Tibial nerve (tissue), 4 donors: Measurements from ENCODE around the gene PRTFDC1. TPM values are rescaled to one million over a fixed set of nuclear protein-coding genes. Genes with fewer than 3 reads are reported as not detected.

Experiments
- DNase-seq, 2 donors: peaks; one replicate each; pipeline ENCODE4 v3.0.0-alpha.2; 2019; ENCODE audit warnings: low spot score in 2 of 2
- H3K27ac ChIP-seq, 4 donors: fragments of 200-600 bp; sonication (generic) in 3 of 4; one replicate each; pipeline ENCODE4 v1.5.1; 2017 to 2019; ENCODE audit warnings: mild to moderate bottlenecking in 1 of 4
- H3K27me3 ChIP-seq, 2 donors: fragments of 200-600 bp; sonication (generic) in 1 of 2; one replicate each; pipeline versions ENCODE4 v1.5.1 to v1.6.0; 2017 to 2019
- H3K36me3 ChIP-seq, 3 donors: fragments of 200-600 bp; sonication (generic); one replicate each; pipeline ENCODE4 v1.5.1; 2018 to 2019
- H3K4me1 ChIP-seq, 4 donors: fragments of 200-600 bp; sonication (generic) in 3 of 4; one replicate each; pipeline ENCODE4 v1.5.1; 2017 to 2019
- H3K4me3 ChIP-seq, 4 donors: fragments of 200-600 bp; sonication (generic) in 3 of 4; one replicate each; pipeline ENCODE4 v1.5.1; 2017 to 2019; ENCODE audit warnings: mild to moderate bottlenecking in 1 of 4, moderate library complexity in 1 of 4
- H3K9me3 ChIP-seq, 4 donors: fragments of 200-600 bp; sonication (generic) in 3 of 4; one replicate each; pipeline ENCODE4 v1.5.1; 2017 to 2019
- EP300 ChIP-seq, 2 donors: sonication (generic); formaldehyde crosslinking; IDR thresholded peaks; one replicate each; pipeline ENCODE4 v1.6.1; 2017; ENCODE audit warnings: antibody characterized with exemption in 2 of 2, mild to moderate bottlenecking in 1 of 2
- POLR2A ChIP-seq, 2 donors: fragments of 450-650 bp; IDR thresholded peaks; one replicate each; pipeline ENCODE4 v1.6.1; 2017; ENCODE audit warnings: antibody characterized with exemption in 2 of 2, mild to moderate bottlenecking in 2 of 2, moderate library complexity in 2 of 2
- WGBS, 2 donors: methylation state at CpG; one replicate each; pipeline ENCODE4 v1.1.5; 2018; 5-methylcytosine and 5-hydroxymethylcytosine counted together
- total RNA-seq, 4 donors: library from RNA; depleted of rRNA; stranded (reverse); fragments of >200 nt; gene quantifications; one replicate each; pipeline ENCODE4 v1.1.0, GENCODE V29; 2016
- TF ChIP-seq, protein P1 (sequence below), 5 experiments: fragments of 200-600 bp in 3 of 5; fragments of 450-650 bp in 2 of 5; sonication (generic) in 3 of 5; IDR thresholded peaks; one replicate each; pipeline ENCODE4 v1.5.1; 2016 to 2019; ENCODE audit warnings: antibody characterized with exemption in 5 of 5, mild to moderate bottlenecking in 3 of 5, moderate library complexity in 2 of 5

Gene PRTFDC1
- total RNA-seq, 4 donors from 2014 or later = 0.78 to 5.7 (median 1.3) TPM

DNA sequence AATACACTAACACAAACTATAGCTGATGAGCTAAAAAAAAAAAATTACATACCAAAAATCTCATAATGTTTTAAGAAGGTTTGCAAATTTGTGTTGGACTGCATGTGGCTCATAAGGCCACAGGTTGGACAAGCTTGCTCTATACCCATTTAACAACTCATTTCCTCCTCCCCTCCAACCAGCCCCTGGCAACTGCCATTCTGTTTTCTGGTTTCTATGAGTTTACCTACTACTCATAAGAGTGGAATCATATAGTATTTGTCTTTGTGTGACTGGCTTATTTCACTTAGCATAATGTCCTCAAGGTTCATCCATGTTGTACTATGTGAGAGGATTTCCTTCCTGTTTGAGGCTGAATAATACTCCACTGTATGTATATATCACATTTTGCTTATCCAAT lies 128.3 kb downstream of the PRTFDC1 start:
- TF ChIP-seq EP300 (IDR thresholded peaks at IDR 0.05) = no peak
- TF ChIP-seq, protein P1, sequence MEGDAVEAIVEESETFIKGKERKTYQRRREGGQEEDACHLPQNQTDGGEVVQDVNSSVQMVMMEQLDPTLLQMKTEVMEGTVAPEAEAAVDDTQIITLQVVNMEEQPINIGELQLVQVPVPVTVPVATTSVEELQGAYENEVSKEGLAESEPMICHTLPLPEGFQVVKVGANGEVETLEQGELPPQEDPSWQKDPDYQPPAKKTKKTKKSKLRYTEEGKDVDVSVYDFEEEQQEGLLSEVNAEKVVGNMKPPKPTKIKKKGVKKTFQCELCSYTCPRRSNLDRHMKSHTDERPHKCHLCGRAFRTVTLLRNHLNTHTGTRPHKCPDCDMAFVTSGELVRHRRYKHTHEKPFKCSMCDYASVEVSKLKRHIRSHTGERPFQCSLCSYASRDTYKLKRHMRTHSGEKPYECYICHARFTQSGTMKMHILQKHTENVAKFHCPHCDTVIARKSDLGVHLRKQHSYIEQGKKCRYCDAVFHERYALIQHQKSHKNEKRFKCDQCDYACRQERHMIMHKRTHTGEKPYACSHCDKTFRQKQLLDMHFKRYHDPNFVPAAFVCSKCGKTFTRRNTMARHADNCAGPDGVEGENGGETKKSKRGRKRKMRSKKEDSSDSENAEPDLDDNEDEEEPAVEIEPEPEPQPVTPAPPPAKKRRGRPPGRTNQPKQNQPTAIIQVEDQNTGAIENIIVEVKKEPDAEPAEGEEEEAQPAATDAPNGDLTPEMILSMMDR (IDR thresholded peaks at IDR 0.05) = no peak
- TF ChIP-seq POLR2A (IDR thresholded peaks at IDR 0.05) = no peak
- Histone ChIP-seq H3K4me1 (peaks cover 0 to 3% (median 0%) of the 10 kb centered on the region in 4 donors), H3K36me3 (no peaks in the 10 kb centered on the region), H3K27ac (no peak overlapping the region), H3K4me3 (no peak overlapping the region), H3K27me3 (no peaks in the 10 kb centered on the region), H3K9me3 (no peaks in the 10 kb centered on the region)
- no peak for DNase-seq

DNA sequence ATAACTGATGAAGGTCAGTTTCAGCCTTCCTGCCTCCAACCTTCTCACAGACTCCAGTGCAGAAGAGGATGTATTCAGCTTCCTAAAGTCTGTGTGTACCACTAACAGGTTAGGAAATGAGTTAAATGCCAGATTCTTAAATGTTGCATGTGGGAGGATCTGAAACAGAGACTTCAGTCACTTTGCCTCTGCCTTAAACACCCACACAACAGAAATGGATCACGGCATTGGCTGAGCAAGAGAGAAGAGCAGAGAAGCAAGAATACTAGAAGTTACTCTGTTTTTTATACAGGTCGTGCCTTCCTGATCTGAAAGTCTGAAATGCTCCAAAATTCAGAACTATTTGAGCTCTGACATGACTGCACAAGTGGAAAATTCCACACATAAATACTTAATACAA lies 129.8 kb downstream of the PRTFDC1 start:
- DNase-seq = no peak
- no peak overlapping the region for H3K27ac ChIP-seq
- no peaks in the 10 kb centered on the region for H3K27me3 ChIP-seq
- H3K4me3 ChIP-seq = no peak overlapping the region
- no peaks in the 10 kb centered on the region for H3K36me3 ChIP-seq
- WGBS, 2 donors = 43 to 44% methylated on average over 2 of the region's 2 CpGs
- H3K9me3 ChIP-seq = no peaks in the 10 kb centered on the region
- TF ChIP-seq, protein P1 (IDR thresholded peaks at IDR 0.05) = no peak
- TF ChIP-seq POLR2A (IDR thresholded peaks at IDR 0.05) (no peak), EP300 (IDR thresholded peaks at IDR 0.05) (no peak)
- peaks cover 0 to 3% (median 0%) of the 10 kb centered on the region in 4 donors for H3K4me1 ChIP-seq

DNA sequence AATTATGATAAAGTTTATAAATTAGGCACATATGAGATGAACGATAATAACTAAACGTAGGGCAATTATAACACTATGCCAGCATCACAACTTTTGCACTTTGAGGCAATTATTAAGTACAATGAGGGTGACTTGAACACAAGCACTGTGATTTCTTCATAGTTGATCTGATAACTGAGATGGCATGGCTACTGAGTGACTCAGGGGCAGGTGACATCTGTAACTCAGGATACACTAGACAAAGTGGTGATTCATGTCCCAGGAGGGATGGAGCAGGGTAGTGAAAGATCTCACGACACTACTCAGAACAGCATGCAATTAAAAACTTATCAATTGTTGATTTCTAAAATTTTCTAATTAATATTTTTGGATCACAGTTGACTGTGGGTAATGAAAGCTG lies 130.4 kb downstream of the PRTFDC1 start:
- DNase-seq = no peak
- Histone ChIP-seq H3K36me3 (no peaks in the 10 kb centered on the region), H3K4me3 (no peak overlapping the region), H3K9me3 (no peaks in the 10 kb centered on the region), H3K4me1 (peaks cover 0 to 3% (median 0%) of the 10 kb centered on the region in 4 donors), H3K27me3 (no peaks in the 10 kb centered on the region), H3K27ac (no peak overlapping the region)
- 88 to 91% methylated on average over 3 of the region's 3 CpGs for WGBS, 2 donors
- TF ChIP-seq, protein P1 (IDR thresholded peaks at IDR 0.05) = no peak
- no peak for TF ChIP-seq EP300 (IDR thresholded peaks at IDR 0.05)
- TF ChIP-seq POLR2A (IDR thresholded peaks at IDR 0.05) = no peak

DNA sequence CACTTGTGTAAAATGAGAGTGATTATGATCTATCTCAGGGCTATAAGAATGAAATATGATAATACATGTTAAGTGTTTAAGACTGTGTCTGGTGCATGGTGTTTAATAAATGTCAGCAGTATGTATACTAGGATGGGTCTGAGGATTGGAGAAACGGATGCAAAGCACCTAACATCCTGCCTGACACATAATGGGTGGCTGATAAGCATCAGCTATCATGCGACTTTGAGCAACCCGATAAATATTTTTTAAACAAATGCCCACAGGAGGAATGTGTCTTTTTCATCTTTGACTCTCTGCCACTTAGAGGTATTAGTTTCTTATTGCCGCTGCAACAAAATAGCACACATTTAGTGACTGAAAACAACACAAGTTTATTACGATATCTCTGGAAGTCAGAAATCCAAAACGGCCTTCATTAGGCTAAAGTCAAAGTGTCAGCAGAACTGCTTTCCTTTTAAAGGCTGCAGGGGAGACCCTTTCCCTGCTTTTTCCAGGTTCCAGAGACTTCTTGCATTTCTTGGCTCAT lies 135.5 kb downstream of the PRTFDC1 start:
- DNase-seq = no peak
- Histone ChIP-seq H3K27ac (no peak overlapping the region), H3K36me3 (no peaks in the 10 kb centered on the region), H3K9me3 (no peaks in the 10 kb centered on the region), H3K4me3 (no peak overlapping the region), H3K27me3 (no peaks in the 10 kb centered on the region), H3K4me1 (peaks cover 0 to 4% (median 0%) of the 10 kb centered on the region in 4 donors)
- TF ChIP-seq EP300 (IDR thresholded peaks at IDR 0.05) (no peak), POLR2A (IDR thresholded peaks at IDR 0.05) (no peak)
- TF ChIP-seq, protein P1 (IDR thresholded peaks at IDR 0.05) = no peak
- WGBS, 2 donors = 91 to 93% methylated on average over 6 of the region's 6 CpGs

DNA sequence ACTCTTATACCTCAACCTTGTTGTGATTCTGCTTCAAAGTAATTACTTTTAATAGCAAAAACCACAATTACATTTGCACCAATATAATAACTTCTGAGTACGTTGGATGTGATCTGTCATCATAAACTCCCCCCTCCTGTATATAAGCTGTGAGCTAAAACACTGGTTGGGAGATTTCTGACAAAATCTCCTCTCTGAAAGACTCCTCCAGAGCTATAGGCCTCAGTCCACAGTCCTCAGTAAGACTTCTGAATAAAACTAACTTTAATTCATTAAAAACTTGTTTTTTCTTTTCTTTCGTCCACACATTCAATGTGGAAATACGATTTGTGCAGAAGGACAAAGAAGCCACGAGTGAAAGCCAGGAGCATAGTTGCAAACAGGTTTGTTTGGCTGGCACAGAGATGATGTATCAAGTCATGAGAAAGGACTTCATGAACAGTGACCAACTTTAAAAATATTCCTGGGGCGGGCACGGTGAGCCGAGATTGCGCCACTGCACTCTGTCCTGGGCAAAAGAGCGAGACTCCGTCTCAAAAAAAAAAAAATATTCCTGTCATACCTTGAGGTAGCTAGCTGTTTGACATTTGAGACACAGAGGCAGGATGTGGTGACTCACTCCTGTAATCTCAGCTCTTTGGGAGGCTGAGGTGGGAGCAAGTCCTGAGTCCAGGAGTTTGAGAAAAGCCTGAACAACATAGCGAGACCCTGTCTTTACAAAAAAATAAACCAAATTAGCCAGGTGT lies 137.7 kb downstream of the PRTFDC1 start:
- 91 to 92% methylated on average over 11 of the region's 11 CpGs for WGBS, 2 donors

More for the DNA sequence above, 137.7 kb downstream of the PRTFDC1 start:
- H3K27me3 ChIP-seq = no peaks in the 10 kb centered on the region
- no peak for DNase-seq
- TF ChIP-seq POLR2A (IDR thresholded peaks at IDR 0.05) (no peak), EP300 (IDR thresholded peaks at IDR 0.05) (no peak)
- TF ChIP-seq, protein P1 (IDR thresholded peaks at IDR 0.05) = no peak
- no peak overlapping the region for H3K27ac ChIP-seq
- no peaks in the 10 kb centered on the region for H3K36me3 ChIP-seq
- H3K4me3 ChIP-seq = no peak overlapping the region
- H3K4me1 ChIP-seq = peaks cover 0 to 13% (median 0%) of the 10 kb centered on the region in 4 donors
- no peaks in the 10 kb centered on the region for H3K9me3 ChIP-seq
